ENCODE results near the gene CPN1.

DNA sequence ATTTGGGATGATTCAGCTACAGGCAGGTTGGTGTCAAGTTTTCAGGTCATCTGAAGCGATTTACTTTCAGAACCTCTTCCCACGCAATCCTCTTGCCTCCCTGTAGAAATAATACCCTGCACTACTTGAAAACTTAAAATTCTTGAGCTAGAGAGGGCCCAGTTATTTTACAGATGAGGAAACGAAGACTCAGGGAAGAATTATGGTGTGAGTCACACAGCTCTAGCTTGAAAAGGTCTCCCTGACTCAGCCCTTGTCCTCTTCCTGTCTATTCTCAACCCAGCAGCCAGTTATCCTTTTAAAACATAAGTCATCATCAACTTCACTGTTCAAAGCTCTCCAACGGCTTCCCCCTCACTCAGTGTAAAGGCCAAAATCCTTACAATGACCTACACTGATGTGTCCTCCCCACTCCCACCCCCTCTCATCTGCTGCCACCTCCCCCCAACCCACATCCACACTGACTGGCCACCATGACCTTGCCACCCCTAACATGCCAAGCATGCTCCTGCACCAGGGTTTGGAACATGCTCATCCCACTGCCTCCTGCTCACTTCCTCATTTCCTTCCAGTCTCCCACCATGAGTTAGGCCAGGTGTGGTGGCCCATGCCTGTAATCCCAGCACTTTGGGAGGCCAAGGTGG, 75.3 kb downstream of the CPN1 start:
- TF ChIP-seq TAF1 (IDR thresholded peaks at IDR 0.05; ENCODE audit: low read depth) (no peak), EP300 (IDR thresholded peaks at IDR 0.05; ENCODE audit: borderline replicate concordance) (no peak), YY1 (IDR thresholded peaks at IDR 0.05; ENCODE audit: low read depth) (no peak), NFIC (IDR thresholded peaks at IDR 0.05) (no peak), ZBTB7A (IDR thresholded peaks at IDR 0.05; ENCODE audit: low read depth) (no peak), RAD21 (IDR thresholded peaks at IDR 0.05; ENCODE audit: low read depth) (no peak)
- TF ChIP-seq, protein P1, sequence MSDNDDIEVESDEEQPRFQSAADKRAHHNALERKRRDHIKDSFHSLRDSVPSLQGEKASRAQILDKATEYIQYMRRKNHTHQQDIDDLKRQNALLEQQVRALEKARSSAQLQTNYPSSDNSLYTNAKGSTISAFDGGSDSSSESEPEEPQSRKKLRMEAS (IDR thresholded peaks at IDR 0.05) = no peak
- TF ChIP-seq, protein P2, sequence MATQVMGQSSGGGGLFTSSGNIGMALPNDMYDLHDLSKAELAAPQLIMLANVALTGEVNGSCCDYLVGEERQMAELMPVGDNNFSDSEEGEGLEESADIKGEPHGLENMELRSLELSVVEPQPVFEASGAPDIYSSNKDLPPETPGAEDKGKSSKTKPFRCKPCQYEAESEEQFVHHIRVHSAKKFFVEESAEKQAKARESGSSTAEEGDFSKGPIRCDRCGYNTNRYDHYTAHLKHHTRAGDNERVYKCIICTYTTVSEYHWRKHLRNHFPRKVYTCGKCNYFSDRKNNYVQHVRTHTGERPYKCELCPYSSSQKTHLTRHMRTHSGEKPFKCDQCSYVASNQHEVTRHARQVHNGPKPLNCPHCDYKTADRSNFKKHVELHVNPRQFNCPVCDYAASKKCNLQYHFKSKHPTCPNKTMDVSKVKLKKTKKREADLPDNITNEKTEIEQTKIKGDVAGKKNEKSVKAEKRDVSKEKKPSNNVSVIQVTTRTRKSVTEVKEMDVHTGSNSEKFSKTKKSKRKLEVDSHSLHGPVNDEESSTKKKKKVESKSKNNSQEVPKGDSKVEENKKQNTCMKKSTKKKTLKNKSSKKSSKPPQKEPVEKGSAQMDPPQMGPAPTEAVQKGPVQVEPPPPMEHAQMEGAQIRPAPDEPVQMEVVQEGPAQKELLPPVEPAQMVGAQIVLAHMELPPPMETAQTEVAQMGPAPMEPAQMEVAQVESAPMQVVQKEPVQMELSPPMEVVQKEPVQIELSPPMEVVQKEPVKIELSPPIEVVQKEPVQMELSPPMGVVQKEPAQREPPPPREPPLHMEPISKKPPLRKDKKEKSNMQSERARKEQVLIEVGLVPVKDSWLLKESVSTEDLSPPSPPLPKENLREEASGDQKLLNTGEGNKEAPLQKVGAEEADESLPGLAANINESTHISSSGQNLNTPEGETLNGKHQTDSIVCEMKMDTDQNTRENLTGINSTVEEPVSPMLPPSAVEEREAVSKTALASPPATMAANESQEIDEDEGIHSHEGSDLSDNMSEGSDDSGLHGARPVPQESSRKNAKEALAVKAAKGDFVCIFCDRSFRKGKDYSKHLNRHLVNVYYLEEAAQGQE (IDR thresholded peaks at IDR 0.05; ENCODE audit: low read depth) = no peak

Measured in Ishikawa (cell line).